HG02642 (cell line): ENCODE results near the gene RPL10A.
"Not testable (repeated sequence)": the region's sequence is repeated elsewhere in the genome, so short reads cannot be mapped to it uniquely, and the experiment has no call there.

Experiments used
- ATAC-seq: cut with Tn5 transposase; IDR thresholded peaks from one replicate; pipeline ENCODE4 v1.9.1; 2021; ENCODE audit warnings: mild to moderate bottlenecking; ENCODE audit not compliant: unreplicated experiment, poor library complexity

RPL10A gene

GRCh38 chr6:35506536-35506935 lies 38.3 kb downstream of the RPL10A start:
- ATAC-seq, result no peak

DNA sequence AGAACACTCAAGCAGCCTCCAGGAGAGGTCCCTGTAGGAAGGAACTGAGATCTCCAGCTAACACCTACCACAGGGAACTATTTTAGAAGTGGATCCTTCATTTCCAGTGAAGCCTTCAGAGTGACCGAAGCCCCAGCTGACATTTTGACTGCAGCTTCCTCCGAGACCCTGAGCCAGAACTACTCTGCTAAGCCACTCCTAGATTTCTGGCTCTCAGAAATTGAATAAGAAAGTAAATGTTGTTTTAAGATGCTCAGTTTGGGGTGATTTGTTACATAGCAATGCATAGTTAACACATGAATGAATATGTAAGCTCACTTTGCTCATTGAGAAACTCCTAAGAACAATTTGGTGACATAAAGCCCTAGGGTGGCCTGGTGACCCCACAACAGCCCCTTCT lies 39.0 kb downstream of the RPL10A start:
- no peak for ATAC-seq

GRCh38 chr6:35508027-35508426 lies 39.8 kb downstream of the RPL10A start:
- no peak for ATAC-seq

- ATAC-seq, result no peak
Observed at GRCh38 chr6:35508542-35508941, 40.3 kb downstream of the RPL10A start.

- ATAC-seq, result no peak
Observed at GRCh38 chr6:35510916-35511561, 42.8 kb downstream of the RPL10A start.

DNA sequence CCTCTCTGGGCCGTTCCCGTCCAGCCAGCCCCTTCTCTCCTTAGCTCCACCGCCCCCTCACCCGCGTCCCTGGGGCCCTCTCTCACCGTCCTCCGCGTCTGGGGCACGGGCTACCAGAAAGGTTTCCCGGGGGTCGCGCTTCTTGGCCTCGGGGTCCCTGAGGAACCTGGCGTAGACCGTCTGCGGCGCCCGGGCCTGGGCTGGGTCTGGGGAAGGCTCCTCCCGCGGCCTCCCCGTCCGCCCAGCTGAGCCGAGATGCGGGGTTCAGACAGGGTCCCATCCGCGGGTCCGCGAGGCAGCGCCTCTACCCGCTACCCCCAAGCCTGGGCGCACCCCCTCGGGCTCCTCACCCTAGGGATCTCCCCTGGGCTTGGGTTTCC lies 43.4 kb downstream of the RPL10A start:
- no peak for ATAC-seq

DNA sequence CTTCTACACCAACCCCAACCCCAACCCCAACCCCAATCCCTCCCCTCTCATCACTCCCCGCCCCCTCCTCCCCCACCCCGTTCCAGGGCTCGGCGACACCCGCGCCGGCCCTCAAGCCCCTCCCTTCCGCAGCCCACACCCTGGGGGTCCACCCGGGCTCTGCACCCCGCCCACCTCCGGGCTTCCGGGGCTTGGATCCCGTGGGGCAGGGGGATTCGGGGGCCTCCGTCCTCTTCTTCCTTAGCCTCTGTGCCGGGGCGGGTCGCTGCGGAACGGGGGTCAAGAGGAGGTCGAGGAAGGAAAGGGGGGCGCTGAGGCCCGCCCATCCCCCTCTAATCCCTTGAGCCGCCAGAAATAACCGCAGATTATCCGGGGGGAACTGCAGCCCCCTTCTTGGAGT lies 43.8 kb downstream of the RPL10A start:
- no peak for ATAC-seq

- ATAC-seq, result no peak
Observed at GRCh38 chr6:35512740-35513139, 44.5 kb downstream of the RPL10A start, which contains the start of gene TULP1. Gene TULP1, minus strand, starts transcription at chr6:35512896. Its CDS starts 38 bp downstream, at chr6:35512858.

- no peak for ATAC-seq
Observed at GRCh38 chr6:35514587-35514986, 46.4 kb downstream of the RPL10A start.

DNA sequence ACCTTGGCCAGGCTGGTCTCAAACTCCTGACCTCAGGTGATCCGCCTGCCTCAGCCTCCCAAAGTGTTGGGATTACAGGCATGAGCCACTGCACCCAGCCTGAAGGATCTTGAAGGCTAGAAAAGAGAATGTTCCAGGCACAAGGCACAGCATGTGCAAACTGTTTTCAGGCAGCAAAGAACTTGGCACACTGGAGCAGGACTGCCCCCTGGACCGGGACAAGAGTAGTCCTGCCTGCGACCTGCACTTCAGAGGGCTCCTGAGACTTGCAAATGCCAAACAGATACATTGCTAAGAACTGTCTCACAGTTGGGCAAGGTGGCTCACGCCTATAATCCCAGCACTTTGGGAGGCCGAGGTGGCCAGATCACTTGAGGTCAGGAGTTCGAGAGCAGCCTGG lies 47.7 kb downstream of the RPL10A start:
- not testable (repeated sequence) for ATAC-seq

DNA sequence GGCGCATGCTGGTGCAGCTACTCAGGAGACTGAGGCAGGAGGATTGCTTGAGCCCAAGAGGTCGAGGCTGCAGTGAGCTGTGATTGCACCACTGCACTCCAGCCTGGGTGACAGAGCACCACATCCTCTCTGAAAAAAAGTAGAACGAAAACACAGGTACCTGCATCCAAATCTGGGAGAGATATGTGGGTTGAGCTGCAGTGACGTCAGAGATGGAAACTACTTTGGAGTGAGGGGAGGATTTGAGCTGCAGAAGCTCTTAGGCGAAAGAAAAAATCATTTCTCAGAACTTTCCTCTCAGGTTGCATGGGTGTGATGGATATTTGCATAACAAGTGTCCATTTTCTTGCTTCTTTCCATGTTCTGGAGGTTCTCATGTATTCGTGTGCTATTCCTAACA lies 48.5 kb downstream of the RPL10A start:
- no peak for ATAC-seq

- ATAC-seq, result not testable (repeated sequence)
Observed at GRCh38 chr6:35517978-35518377, 49.8 kb downstream of the RPL10A start.

GRCh38 chr6:35518566-35519312 lies 50.5 kb downstream of the RPL10A start:
- ATAC-seq, result no peak

DNA sequence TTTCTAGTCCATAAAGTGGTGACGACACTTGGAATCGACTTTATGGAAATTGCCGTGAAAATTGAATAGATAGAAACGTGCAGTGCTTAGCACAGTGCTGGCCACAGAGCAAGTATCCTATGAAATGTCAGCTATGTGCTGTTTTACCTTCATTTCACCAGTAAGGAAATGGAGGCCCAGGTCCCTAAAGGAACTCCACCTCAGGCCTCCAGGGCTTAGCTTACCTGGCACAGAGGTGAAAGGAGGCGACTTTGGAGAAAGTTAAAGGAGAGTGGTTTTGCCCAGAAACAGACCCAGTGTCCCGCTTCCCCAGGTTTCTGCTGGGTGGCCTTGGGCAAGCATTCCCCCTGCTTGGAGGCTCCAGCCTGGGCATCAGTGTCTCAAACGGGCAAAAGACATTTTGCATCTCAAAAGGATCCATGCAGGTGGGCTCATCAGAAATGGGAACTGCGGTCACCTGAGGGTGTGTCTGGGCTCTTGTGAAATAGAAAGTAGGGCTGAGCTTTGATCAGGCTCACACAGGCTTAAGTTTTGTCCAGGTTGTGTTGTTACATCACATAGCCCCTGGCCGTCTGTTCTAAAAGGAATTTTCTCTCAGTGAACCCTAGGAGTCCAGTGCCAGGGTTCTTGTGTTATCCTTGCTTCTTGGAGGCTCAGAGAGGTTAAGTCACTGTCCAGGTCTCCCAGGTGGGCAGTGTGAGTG lies 51.3 kb downstream of the RPL10A start:
- ATAC-seq, result no peak
